MM.1S (cell line): Measurements from ENCODE around the gene RAB22A.

Source experiments
- EZH2 ChIP-seq: fragments of 300-600 bp; sonication (generic); optimal IDR thresholded peaks from 2 replicates; pipeline ENCODE3; 2017; ENCODE audit warnings: low read depth, mild to moderate bottlenecking, antibody characterized with exemption, low read length, mixed read lengths
- EZH2phosphoT487 ChIP-seq: fragments of 300-600 bp; sonication (generic); IDR thresholded peaks from 2 replicates; pipeline ENCODE4 v1.6.1; 2018; ENCODE audit warnings: antibody characterized with exemption, low read length
- TF ChIP-seq, protein P1 (sequence below): fragments of 300-600 bp; sonication (generic); IDR thresholded peaks from 2 replicates; pipeline ENCODE4 v1.5.1; 2016; ENCODE audit warnings: antibody characterized with exemption, low read length, mixed read lengths

DNA sequence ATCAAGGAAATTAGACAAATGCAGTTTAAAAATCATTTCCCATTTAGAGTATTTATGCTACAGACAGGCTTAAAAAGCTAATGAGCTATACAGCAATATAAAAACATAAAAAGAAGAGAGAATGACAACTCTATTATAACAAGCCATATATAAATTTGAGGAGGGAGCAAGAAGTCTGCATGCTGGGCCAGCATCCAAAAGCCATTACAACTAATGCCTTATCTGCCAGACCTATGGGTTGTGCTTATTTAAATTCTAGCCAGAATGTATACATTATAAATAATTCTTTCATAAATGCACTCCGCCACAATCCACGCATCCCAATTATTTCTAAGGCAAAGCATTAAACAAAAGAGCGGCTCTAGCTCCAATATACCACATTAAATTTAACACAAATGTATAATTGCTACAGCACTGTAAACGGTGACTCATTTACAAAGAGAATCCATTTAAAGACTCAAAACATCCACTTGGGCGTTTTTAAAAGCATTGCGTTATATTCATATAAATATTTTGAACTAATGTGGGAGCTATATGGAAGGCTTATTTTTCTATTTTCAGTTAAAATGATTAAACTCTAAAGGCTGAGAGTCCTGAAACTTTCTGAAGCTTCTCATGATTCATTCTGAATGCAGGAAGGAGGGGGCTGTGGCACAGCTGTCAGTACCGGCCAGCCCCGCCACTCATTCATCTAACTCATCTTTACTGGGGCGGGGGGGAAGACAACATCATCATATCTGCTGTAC, 37.7 kb upstream of the RAB22A start:
- no peak for TF ChIP-seq EZH2
- TF ChIP-seq, protein P1, sequence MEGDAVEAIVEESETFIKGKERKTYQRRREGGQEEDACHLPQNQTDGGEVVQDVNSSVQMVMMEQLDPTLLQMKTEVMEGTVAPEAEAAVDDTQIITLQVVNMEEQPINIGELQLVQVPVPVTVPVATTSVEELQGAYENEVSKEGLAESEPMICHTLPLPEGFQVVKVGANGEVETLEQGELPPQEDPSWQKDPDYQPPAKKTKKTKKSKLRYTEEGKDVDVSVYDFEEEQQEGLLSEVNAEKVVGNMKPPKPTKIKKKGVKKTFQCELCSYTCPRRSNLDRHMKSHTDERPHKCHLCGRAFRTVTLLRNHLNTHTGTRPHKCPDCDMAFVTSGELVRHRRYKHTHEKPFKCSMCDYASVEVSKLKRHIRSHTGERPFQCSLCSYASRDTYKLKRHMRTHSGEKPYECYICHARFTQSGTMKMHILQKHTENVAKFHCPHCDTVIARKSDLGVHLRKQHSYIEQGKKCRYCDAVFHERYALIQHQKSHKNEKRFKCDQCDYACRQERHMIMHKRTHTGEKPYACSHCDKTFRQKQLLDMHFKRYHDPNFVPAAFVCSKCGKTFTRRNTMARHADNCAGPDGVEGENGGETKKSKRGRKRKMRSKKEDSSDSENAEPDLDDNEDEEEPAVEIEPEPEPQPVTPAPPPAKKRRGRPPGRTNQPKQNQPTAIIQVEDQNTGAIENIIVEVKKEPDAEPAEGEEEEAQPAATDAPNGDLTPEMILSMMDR: no peak
- TF ChIP-seq EZH2phosphoT487: no peak
